Measurements from ENCODE around the gene VDAC1. TPM values are rescaled to one million over a fixed set of nuclear protein-coding genes. Genes with fewer than 3 reads are reported as not detected.

Gene VDAC1
- total RNA-seq, 1 donor from 2014 or later = 112 TPM

- ATAC-seq (no peak), DNase-seq (no peak)
- TF ChIP-seq CTCF (IDR thresholded peaks at IDR 0.05) = no peak
- H3K36me3 ChIP-seq = no peaks in the 10 kb centered on the region
- no peaks in the 10 kb centered on the region for H3K9me3 ChIP-seq
- H3K4me1 ChIP-seq = no peaks in the 10 kb centered on the region
- intact Hi-C loops (cut with DNase I) = no loop called here
- H3K27me3 ChIP-seq = no peaks in the 10 kb centered on the region
- H3K4me3 ChIP-seq = no peak overlapping the region
- no peak overlapping the region for H3K27ac ChIP-seq
Observed at GRCh38 chr5:133925866-133926488, 78.8 kb downstream of the VDAC1 start.

GRCh38 chr5:133925269-133925668, 79.5 kb downstream of the VDAC1 start:
- no peak for TF ChIP-seq CTCF (IDR thresholded peaks at IDR 0.05)
- H3K27me3 ChIP-seq = no peaks in the 10 kb centered on the region
- no peaks in the 10 kb centered on the region for H3K4me1 ChIP-seq
- no peak overlapping the region for H3K27ac ChIP-seq
- intact Hi-C loops (cut with DNase I) = no loop called here
- no peaks in the 10 kb centered on the region for H3K9me3 ChIP-seq
- no peaks in the 10 kb centered on the region for H3K36me3 ChIP-seq
- no peak overlapping the region for H3K4me3 ChIP-seq
- DNase-seq = no peak
- no peak for ATAC-seq

- intact Hi-C loops (cut with DNase I) = no loop called here
- no peaks in the 10 kb centered on the region for H3K4me1 ChIP-seq
- H3K36me3 ChIP-seq = no peaks in the 10 kb centered on the region
- ATAC-seq (no peak), DNase-seq (no peak)
- no peak overlapping the region for H3K4me3 ChIP-seq
- H3K27me3 ChIP-seq = no peaks in the 10 kb centered on the region
- H3K27ac ChIP-seq = no peak overlapping the region
- no peaks in the 10 kb centered on the region for H3K9me3 ChIP-seq
- TF ChIP-seq CTCF (IDR thresholded peaks at IDR 0.05) = no peak
Observed at GRCh38 chr5:133924221-133924920, 80.4 kb downstream of the VDAC1 start.

- intact Hi-C loops (cut with DNase I) = no loop called here
- DNase-seq (no peak), ATAC-seq (no peak)
- Histone ChIP-seq H3K4me3 (no peak overlapping the region), H3K27me3 (no peaks in the 10 kb centered on the region), H3K36me3 (no peaks in the 10 kb centered on the region), H3K4me1 (no peaks in the 10 kb centered on the region), H3K9me3 (no peaks in the 10 kb centered on the region), H3K27ac (no peak overlapping the region)
- no peak for TF ChIP-seq CTCF (IDR thresholded peaks at IDR 0.05)
Observed at GRCh38 chr5:133921979-133922378, 82.8 kb downstream of the VDAC1 start.

Other genes starting within 250 kb of the VDAC1 start
- gene C5orf15, start 36.4 kb downstream of the VDAC1 start, total RNA-seq = 33.4 TPM
- 7.0 TPM for gene TCF7, start 109.7 kb upstream of the VDAC1 start, total RNA-seq
- gene SKP1, start 172.0 kb upstream of the VDAC1 start, total RNA-seq = 234 TPM
- 108 TPM for gene PPP2CA, start 221.1 kb upstream of the VDAC1 start, total RNA-seq